ENCODE results near the gene HIPK2. TPM values are rescaled to one million over a fixed set of nuclear protein-coding genes. Genes with fewer than 3 reads are reported as not detected.
A peak's percentile ranks its signal among the peaks of the same experiment; 100 is the strongest.

HIPK2 gene
- total RNA-seq, 6 donors from 2014 or later: 38.6 to 59.6 (median 45.9) TPM

GRCh38 chr7:139583826-139584553 is 193.8 kb downstream of the HIPK2 start:
- WGBS, 2 donors: 93 to 94% methylated on average over 14 to 15 of the region's 15 CpGs
- ATAC-seq (ENCODE audit: low FRiP score in 2 of 2): no peak
- Histone ChIP-seq H3K9me3 (no peaks in the 10 kb centered on the region), H3K27me3 (no peaks in the 10 kb centered on the region), H3K4me3 (no peak overlapping the region), H3K4me1 (peaks cover 0 to 4% (median 0%) of the 10 kb centered on the region in 4 donors), H3K36me3 (peaks cover 21 to 99% (median 71%) of the 10 kb centered on the region in 4 donors), H3K27ac (no peak overlapping the region)
- DNase-seq: no peak
- TF ChIP-seq, protein P1, sequence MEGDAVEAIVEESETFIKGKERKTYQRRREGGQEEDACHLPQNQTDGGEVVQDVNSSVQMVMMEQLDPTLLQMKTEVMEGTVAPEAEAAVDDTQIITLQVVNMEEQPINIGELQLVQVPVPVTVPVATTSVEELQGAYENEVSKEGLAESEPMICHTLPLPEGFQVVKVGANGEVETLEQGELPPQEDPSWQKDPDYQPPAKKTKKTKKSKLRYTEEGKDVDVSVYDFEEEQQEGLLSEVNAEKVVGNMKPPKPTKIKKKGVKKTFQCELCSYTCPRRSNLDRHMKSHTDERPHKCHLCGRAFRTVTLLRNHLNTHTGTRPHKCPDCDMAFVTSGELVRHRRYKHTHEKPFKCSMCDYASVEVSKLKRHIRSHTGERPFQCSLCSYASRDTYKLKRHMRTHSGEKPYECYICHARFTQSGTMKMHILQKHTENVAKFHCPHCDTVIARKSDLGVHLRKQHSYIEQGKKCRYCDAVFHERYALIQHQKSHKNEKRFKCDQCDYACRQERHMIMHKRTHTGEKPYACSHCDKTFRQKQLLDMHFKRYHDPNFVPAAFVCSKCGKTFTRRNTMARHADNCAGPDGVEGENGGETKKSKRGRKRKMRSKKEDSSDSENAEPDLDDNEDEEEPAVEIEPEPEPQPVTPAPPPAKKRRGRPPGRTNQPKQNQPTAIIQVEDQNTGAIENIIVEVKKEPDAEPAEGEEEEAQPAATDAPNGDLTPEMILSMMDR (IDR thresholded peaks at IDR 0.05): no peak
- TF ChIP-seq EP300 (IDR thresholded peaks at IDR 0.05): no peak
- TF ChIP-seq POLR2A (IDR thresholded peaks at IDR 0.05): no peak
- no peak for TF ChIP-seq POLR2AphosphoS5 (IDR thresholded peaks at IDR 0.05)

- no peak for TF ChIP-seq POLR2AphosphoS5 (IDR thresholded peaks at IDR 0.05)
- TF ChIP-seq, protein P1 (IDR thresholded peaks at IDR 0.05): no peak
- DNase-seq (no peak), ATAC-seq (ENCODE audit: low FRiP score in 2 of 2) (no peak)
- Histone ChIP-seq H3K27ac (no peak overlapping the region), H3K4me3 (no peak overlapping the region), H3K27me3 (no peaks in the 10 kb centered on the region), H3K36me3 (peaks cover 21 to 99% (median 74%) of the 10 kb centered on the region in 4 donors), H3K4me1 (no peaks in the 10 kb centered on the region), H3K9me3 (no peaks in the 10 kb centered on the region)
- WGBS, 2 donors: 74 to 80% methylated on average over 12 to 14 of the region's 14 CpGs
Measured at GRCh38 chr7:139582671-139583155, 195.1 kb downstream of the HIPK2 start.

DNA sequence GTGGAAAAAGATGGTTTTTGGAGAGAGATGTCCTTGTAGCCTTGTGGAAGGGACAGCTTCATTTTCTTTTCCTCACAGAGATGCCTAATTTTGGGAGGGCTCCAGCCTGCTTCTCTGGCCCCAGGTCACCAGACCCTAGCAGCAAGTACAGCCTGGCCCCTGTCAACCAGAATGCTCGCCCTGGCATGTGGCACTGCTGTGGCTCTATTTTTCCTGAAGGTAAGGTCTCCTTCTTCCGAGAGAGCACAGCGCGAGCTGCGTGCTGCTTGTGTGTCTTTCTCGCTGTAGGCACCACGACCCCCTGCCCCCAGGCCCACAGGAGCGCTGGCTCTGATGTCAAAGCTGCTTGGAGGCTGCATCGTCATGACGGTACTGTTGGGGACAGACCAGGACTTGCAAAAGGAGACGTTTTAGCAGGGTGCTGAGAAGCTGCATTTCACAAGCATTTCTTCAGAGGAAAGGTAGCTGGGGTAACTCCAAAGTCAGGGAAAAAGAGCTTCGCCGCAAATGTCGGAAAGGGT is 195.6 kb downstream of the HIPK2 start:
- DNase-seq (peak in 1 of 2 donors; percentile 37), ATAC-seq (ENCODE audit: low FRiP score in 2 of 2) (no peak)
- Histone ChIP-seq H3K36me3 (peaks cover 21 to 99% (median 76%) of the 10 kb centered on the region in 4 donors), H3K9me3 (no peaks in the 10 kb centered on the region), H3K4me3 (no peak overlapping the region), H3K27ac (no peak overlapping the region), H3K4me1 (no peaks in the 10 kb centered on the region), H3K27me3 (no peaks in the 10 kb centered on the region)
- TF ChIP-seq POLR2A (IDR thresholded peaks at IDR 0.05) (no peak), EP300 (IDR thresholded peaks at IDR 0.05) (no peak), POLR2AphosphoS5 (IDR thresholded peaks at IDR 0.05) (no peak)
- TF ChIP-seq, protein P1 (IDR thresholded peaks at IDR 0.05): no peak
- WGBS, 2 donors: 86 to 92% methylated on average over 7 to 13 of the region's 14 CpGs

DNA sequence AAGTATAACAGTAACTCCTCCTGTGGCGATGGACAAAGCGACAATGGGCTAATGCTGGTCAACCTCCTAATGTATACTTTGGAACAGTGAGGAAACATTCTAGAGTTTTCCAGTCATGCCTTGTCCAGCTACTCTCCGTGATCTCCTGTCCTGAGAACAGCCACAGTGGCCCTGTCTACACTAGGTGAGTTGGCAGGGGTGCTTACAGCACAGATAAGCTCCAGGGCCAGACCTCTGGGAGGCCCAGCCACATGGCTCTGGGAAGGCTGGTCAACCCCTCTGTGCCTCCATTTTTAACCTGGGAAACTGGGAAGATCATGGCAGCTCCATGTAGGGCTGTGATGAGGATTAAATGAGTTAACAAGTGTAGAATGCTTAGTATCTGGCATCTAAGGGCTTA is 197.4 kb downstream of the HIPK2 start:
- Histone ChIP-seq H3K4me1 (no peaks in the 10 kb centered on the region), H3K27ac (no peak overlapping the region), H3K36me3 (peaks cover 21 to 97% (median 81%) of the 10 kb centered on the region in 4 donors), H3K27me3 (no peaks in the 10 kb centered on the region), H3K4me3 (no peak overlapping the region), H3K9me3 (no peaks in the 10 kb centered on the region)
- no peak for DNase-seq
- no peak for ATAC-seq (ENCODE audit: low FRiP score in 2 of 2)
- WGBS, 2 donors: 91 to 100% methylated on average over 3 of the region's 3 CpGs
- TF ChIP-seq, protein P1 (IDR thresholded peaks at IDR 0.05): no peak
- TF ChIP-seq POLR2A (IDR thresholded peaks at IDR 0.05) (no peak), POLR2AphosphoS5 (IDR thresholded peaks at IDR 0.05) (no peak), EP300 (IDR thresholded peaks at IDR 0.05) (no peak)
